ENCODE data around the gene ZNF512B.

ZNF512B gene

DNA sequence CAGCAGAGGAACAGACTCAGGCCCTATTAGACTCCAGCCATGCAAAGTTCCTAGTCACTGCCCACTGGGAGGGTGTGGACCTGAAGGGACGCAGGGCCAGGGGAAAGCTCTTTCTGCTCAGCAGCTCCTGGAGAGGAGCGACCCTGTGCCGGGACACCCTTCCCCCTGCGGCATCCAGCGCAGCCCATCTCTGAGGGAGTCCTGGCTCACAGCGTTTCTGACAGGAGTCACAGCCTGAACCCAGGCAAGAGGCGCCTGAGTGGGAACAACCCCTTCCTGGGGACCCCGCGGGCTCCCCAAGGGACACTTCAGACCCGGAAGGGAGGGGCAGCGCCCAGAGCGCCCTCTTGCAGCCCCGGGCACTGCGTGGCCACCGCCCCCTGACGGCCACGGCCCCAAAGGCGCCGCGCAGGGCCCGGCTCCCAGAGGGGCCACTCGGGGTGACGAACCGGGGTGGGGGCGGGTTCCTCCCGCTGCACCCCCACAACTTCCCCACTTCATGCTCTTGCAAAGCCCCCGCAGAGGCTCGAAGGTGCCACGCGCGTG, 14.4 kb downstream of the ZNF512B start:
- TF ChIP-seq, protein P1, sequence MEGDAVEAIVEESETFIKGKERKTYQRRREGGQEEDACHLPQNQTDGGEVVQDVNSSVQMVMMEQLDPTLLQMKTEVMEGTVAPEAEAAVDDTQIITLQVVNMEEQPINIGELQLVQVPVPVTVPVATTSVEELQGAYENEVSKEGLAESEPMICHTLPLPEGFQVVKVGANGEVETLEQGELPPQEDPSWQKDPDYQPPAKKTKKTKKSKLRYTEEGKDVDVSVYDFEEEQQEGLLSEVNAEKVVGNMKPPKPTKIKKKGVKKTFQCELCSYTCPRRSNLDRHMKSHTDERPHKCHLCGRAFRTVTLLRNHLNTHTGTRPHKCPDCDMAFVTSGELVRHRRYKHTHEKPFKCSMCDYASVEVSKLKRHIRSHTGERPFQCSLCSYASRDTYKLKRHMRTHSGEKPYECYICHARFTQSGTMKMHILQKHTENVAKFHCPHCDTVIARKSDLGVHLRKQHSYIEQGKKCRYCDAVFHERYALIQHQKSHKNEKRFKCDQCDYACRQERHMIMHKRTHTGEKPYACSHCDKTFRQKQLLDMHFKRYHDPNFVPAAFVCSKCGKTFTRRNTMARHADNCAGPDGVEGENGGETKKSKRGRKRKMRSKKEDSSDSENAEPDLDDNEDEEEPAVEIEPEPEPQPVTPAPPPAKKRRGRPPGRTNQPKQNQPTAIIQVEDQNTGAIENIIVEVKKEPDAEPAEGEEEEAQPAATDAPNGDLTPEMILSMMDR (IDR thresholded peaks at IDR 0.05; ENCODE audit: low read depth, low read length): peak; percentile 42

DNA sequence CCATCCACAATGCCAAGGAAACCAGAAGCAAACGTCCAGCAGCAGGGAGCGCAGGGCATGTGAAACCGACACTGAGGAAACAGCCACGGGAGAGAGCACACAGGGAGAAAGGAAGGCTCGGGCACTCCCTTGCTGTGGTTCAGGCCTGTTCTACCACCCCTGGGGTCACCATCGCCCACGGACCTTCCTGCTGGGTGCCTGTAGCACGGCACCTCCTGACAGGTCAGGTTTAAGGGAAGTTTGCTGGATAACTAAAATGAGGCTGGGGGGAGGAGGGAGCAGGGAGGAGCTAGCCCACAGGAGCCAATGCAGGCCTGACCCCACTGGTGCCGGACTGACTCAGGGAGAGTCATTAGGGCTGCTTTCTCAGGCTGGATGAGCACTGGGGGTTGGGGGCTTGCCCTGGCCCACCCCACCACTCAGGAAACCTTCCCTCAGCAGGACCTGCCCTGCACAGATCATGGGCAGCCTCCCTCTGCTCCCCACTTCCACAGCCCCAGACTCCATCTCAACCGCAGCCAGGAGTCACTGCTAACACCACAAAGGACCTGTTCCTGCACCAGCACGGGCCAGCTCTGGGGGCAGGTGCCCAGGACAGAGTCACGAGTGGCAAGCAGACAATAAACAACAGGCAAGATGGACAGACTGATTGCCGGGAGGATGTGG, 15.8 kb downstream of the ZNF512B start:
- H3K4me3 ChIP-seq (ENCODE audit: low read depth, low read length): peak overlapping the region; percentile 5; the same call in 1 of the 2 replicates
- TF ChIP-seq, protein P1 (IDR thresholded peaks at IDR 0.05; ENCODE audit: low read depth, low read length): no peak

More for the DNA sequence above, 14.4 kb downstream of the ZNF512B start:
- H3K4me3 ChIP-seq (ENCODE audit: low read depth, low read length): peak overlapping the region; percentile 92

DNA sequence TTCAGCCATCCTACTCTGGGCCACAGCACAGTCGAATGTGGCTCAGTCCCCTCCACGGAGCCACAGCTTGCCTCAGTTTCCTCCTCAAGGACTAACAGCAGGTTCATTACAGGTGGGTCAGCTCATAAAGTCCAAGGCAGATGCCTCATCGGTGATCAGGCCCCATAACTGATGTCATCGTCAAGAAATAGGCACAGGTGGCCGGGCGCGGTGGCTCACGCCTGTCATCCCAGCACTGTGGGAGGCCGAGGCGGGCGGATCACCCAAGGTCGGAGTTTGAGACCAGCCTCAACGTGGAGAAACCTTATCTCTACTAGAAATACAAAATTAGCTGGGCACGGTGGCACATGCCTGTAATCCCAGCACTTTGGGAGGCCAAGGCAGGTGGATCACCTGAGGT, 17.0 kb downstream of the ZNF512B start:
- TF ChIP-seq, protein P1 (IDR thresholded peaks at IDR 0.05; ENCODE audit: low read depth, low read length): no peak
- no peak overlapping the region for H3K4me3 ChIP-seq (ENCODE audit: low read depth, low read length)

DNA sequence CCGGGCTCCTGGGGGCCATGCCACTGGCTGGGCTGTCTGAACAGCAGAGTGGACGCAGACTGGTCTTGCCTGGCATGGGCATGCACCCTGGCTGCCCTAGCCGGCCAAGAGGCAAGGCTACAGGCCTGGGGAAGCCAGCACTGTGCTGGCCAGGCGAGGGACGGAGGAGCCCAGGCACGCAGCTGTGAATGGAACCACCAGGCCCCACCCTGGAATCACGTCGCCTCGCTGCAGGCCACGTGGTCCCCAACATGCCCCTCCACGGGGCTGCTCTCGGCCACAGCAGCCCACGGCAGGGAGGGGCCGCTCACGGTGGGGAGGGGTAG, 17.6 kb downstream of the ZNF512B start:
- H3K4me3 ChIP-seq (ENCODE audit: low read depth, low read length): no peak overlapping the region
- TF ChIP-seq, protein P1 (IDR thresholded peaks at IDR 0.05; ENCODE audit: low read depth, low read length): no peak

DNA sequence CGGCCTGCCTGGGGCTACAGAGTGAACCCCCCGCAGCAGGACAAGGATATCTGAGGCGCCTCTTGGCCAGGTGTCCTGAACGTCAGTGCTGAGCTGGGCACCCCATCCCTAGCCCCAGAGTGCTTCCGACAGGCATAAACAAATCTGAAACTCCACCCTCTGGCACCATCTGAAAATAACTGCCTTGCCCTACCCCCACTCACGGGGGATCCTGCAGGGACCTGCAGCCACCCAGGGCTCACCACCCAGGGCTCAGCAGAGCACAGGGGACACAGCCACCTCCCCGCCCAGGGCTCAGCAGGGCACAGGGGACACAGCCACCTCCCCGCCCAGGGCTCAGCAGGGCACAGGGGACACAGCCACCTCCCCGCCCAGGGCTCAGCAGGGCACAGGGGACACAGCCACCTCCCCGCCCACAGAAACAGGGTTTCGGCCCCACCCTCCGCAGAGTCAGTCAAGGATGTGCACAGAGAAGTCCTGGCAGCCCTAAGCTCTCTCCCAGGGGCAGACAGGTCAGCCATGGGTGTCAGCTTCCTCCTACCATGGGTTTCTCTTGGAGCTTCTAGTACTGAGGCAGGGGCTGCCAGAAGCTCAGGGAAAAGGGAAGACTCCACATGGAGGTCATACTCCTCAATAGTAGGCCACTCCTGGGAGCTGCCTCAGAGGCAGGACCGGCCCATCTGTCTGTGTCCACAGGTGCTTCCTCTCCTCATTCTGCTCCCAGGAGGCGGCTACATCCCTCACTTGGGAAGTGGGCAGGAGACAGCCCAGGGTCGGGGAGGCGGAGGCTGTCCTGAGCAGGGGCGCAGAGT, 18.1 kb downstream of the ZNF512B start:
- TF ChIP-seq, protein P1 (IDR thresholded peaks at IDR 0.05; ENCODE audit: low read depth, low read length): no peak
- no peak overlapping the region for H3K4me3 ChIP-seq (ENCODE audit: low read depth, low read length)

DNA sequence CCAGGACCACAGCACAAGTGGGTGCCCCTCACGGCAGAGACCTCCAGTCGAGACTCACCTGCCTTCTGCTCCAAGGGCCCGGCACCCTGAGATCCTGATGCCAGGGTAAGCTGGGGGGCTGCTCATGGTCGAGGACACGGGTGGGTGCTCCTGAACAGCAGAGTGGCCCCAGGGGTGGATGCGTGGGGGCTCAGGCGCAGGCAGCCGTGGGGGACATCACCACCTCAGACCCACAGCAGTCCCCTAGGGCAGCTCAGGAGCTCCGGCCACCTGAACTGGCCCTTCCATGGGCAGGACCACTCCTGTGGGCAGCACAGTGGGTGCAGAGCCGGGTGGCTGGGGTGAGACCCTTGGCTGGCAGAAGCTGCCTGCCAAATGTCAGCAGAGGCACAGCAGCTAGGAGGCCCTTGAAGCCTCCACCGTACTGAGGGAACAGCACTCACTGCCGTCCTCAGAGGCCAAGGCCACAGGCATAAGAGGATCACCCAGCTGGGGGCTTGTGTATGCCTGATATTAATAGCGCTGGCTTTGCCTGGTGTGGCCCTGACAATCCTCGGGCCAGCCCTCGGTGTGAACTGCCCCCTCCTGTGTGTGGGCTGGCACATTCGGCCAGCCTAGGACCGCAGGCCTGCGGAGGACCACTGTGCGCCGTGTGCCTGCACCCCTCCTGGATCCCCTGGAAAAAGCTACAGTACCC, 18.9 kb downstream of the ZNF512B start:
- no peak overlapping the region for H3K4me3 ChIP-seq (ENCODE audit: low read depth, low read length)
- TF ChIP-seq, protein P1 (IDR thresholded peaks at IDR 0.05; ENCODE audit: low read depth, low read length): no peak
